Measurements from ENCODE around the gene B4GALNT3. TPM values are rescaled to one million over a fixed set of nuclear protein-coding genes. Genes with fewer than 3 reads are reported as not detected.

The B4GALNT3 gene
- total and polyA plus RNA-seq, 2 of the 13 experiments (the other 11 are each of a cell fraction or from before 2014, with no cell fraction given): 3.2 to 4.4 TPM

- TF ChIP-seq ZBTB25 (CRISPR knock-in tag; IDR thresholded peaks at IDR 0.05) (0 out of 2 replicates have a peak, but pooled peaks have one; percentile 61), NONO (IDR thresholded peaks at IDR 0.05) (no peak), NONO (CRISPR knock-in tag; conservative IDR thresholded peaks at IDR 0.05) (peak; percentile 84), ZBTB46 (CRISPR knock-in tag; IDR thresholded peaks at IDR 0.05; ENCODE audit: borderline replicate concordance) (no peak), ZNF276 (CRISPR knock-in tag; IDR thresholded peaks at IDR 0.05; ENCODE audit: low read depth) (0 out of 2 replicates have a peak, but pooled peaks have one; percentile 72), ZBTB49 (CRISPR knock-in tag; IDR thresholded peaks at IDR 0.05; ENCODE audit: borderline replicate concordance) (no peak), MTF1 (CRISPR knock-in tag; IDR thresholded peaks at IDR 0.05) (no peak), SALL2 (CRISPR knock-in tag; IDR thresholded peaks at IDR 0.05) (no peak), ZNF17 (CRISPR knock-in tag; IDR thresholded peaks at IDR 0.05) (no peak), NCOA5 (CRISPR knock-in tag; IDR thresholded peaks at IDR 0.05) (no peak), CREB1 (IDR thresholded peaks at IDR 0.05) (no peak), CREB1 (CRISPR knock-in tag; IDR thresholded peaks at IDR 0.05) (no peak), MATR3 (CRISPR knock-in tag; IDR thresholded peaks at IDR 0.05) (no peak), TCF12 (IDR thresholded peaks at IDR 0.05) (no peak), TCF12 (CRISPR knock-in tag; IDR thresholded peaks at IDR 0.05) (peak; percentile 66; the same call in 1 of the 2 replicates), PRMT3 (CRISPR knock-in tag; IDR thresholded peaks at IDR 0.05; ENCODE audit: borderline replicate concordance, low read depth) (0 out of 2 replicates have a peak, but pooled peaks have one; percentile 24), ZNF598 (CRISPR knock-in tag; IDR thresholded peaks at IDR 0.05; ENCODE audit: borderline replicate concordance) (peak; percentile 40; the same call in 1 of the 2 replicates), HOXA5 (CRISPR knock-in tag; IDR thresholded peaks at IDR 0.05) (no peak), ZNF382 (CRISPR knock-in tag; IDR thresholded peaks at IDR 0.05; ENCODE audit: borderline replicate concordance) (no peak), ZNF691 (CRISPR knock-in tag; IDR thresholded peaks at IDR 0.05; ENCODE audit: borderline replicate concordance, low read depth) (peak; percentile 74; the same call in 1 of the 2 replicates), MTA3 (CRISPR knock-in tag; IDR thresholded peaks at IDR 0.05) (no peak), PAWR (CRISPR knock-in tag; IDR thresholded peaks at IDR 0.05; ENCODE audit: borderline replicate concordance) (no peak), ZNF232 (CRISPR knock-in tag; IDR thresholded peaks at IDR 0.05; ENCODE audit: borderline replicate concordance) (peak; percentile 82; the same call in 1 of the 2 replicates), MIXL1 (CRISPR knock-in tag; IDR thresholded peaks at IDR 0.05) (peak; percentile 75; the same call in 1 of the 2 replicates)
Observed at GRCh38 chr12:583251-583869, 123.6 kb downstream of the B4GALNT3 start (continued).
